Loucy (cell line): ENCODE results near the gene FFAR1.

Source experiments
- EZH2phosphoT487 ChIP-seq: fragments of 200-600 bp; IDR thresholded peaks from 2 replicates; pipeline ENCODE4 v1.6.1; 2018; ENCODE audit warnings: antibody characterized with exemption, mild to moderate bottlenecking, moderate library complexity, borderline replicate concordance
- TF ChIP-seq, protein P1 (sequence below): fragments of 200-600 bp; sonication (generic); conservative IDR thresholded peaks from 2 replicates; pipeline ENCODE4 v1.5.1; 2014; ENCODE audit warnings: mild to moderate bottlenecking, antibody characterized with exemption, low read length

- TF ChIP-seq, protein P1, sequence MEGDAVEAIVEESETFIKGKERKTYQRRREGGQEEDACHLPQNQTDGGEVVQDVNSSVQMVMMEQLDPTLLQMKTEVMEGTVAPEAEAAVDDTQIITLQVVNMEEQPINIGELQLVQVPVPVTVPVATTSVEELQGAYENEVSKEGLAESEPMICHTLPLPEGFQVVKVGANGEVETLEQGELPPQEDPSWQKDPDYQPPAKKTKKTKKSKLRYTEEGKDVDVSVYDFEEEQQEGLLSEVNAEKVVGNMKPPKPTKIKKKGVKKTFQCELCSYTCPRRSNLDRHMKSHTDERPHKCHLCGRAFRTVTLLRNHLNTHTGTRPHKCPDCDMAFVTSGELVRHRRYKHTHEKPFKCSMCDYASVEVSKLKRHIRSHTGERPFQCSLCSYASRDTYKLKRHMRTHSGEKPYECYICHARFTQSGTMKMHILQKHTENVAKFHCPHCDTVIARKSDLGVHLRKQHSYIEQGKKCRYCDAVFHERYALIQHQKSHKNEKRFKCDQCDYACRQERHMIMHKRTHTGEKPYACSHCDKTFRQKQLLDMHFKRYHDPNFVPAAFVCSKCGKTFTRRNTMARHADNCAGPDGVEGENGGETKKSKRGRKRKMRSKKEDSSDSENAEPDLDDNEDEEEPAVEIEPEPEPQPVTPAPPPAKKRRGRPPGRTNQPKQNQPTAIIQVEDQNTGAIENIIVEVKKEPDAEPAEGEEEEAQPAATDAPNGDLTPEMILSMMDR = no peak
- TF ChIP-seq EZH2phosphoT487 = no peak
Observed at GRCh38 chr19:35337097-35337983, 10.4 kb upstream of the FFAR1 start.
